Progenitor cell of endocrine pancreas (in vitro differentiated cells): ENCODE results near the gene ACOX3. TPM values are rescaled to one million over a fixed set of nuclear protein-coding genes. Genes with fewer than 3 reads are reported as not detected.
"Not testable (repeated sequence)": the region's sequence is repeated elsewhere in the genome, so short reads cannot be mapped to it uniquely, and the experiment has no call there.

Experiments
- DNase-seq: peaks from one replicate; pipeline ENCODE4 v3.0.0; 2021; ENCODE audit warnings: low spot score; ENCODE audit not compliant: unreplicated experiment
- H3K27ac Mint-ChIP-seq: 2 replicates; pipeline ENCODE4 v1.8.0; 2021; ENCODE audit warnings: mild to moderate bottlenecking, moderate library complexity, mixed read lengths
- H3K27me3 Mint-ChIP-seq: 2 replicates; pipeline ENCODE4 v1.8.0; 2021; ENCODE audit warnings: mixed read lengths
- H3K36me3 Mint-ChIP-seq: 2 replicates; pipeline ENCODE4 v1.8.0; 2022; ENCODE audit warnings: mixed read lengths; ENCODE audit not compliant: insufficient read depth
- H3K4me1 Mint-ChIP-seq: 2 replicates; pipeline ENCODE4 v1.8.0; 2021; ENCODE audit warnings: low read depth, mixed read lengths
- H3K4me3 Mint-ChIP-seq: 2 replicates; pipeline ENCODE4 v1.8.0; 2021; ENCODE audit warnings: low read depth, mild to moderate bottlenecking, moderate library complexity, mixed read lengths
- H3K9me3 Mint-ChIP-seq: 2 replicates; pipeline ENCODE4 v1.8.0; 2021; ENCODE audit warnings: low read depth, mixed read lengths
- total RNA-seq: library from RNA; stranded (reverse); gene quantifications from 2 replicates; pipeline ENCODE4 v1.2.1, GENCODE V29; 2021
- TF ChIP-seq, protein P1 (sequence below): fragments of 200-600 bp; sonication (generic); IDR thresholded peaks from one replicate; pipeline ENCODE4 v1.5.0; 2021; ENCODE audit warnings: antibody characterized with exemption, mild to moderate bottlenecking; ENCODE audit not compliant: unreplicated experiment

The ACOX3 gene
- total RNA-seq, 1 donor from 2014 or later = 22.6 TPM

GRCh38 chr4:8428288-8429097 is 12.0 kb downstream of the ACOX3 start:
- TF ChIP-seq, protein P1, sequence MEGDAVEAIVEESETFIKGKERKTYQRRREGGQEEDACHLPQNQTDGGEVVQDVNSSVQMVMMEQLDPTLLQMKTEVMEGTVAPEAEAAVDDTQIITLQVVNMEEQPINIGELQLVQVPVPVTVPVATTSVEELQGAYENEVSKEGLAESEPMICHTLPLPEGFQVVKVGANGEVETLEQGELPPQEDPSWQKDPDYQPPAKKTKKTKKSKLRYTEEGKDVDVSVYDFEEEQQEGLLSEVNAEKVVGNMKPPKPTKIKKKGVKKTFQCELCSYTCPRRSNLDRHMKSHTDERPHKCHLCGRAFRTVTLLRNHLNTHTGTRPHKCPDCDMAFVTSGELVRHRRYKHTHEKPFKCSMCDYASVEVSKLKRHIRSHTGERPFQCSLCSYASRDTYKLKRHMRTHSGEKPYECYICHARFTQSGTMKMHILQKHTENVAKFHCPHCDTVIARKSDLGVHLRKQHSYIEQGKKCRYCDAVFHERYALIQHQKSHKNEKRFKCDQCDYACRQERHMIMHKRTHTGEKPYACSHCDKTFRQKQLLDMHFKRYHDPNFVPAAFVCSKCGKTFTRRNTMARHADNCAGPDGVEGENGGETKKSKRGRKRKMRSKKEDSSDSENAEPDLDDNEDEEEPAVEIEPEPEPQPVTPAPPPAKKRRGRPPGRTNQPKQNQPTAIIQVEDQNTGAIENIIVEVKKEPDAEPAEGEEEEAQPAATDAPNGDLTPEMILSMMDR = peak; percentile 60
- Mint-ChIP-seq H3K27me3 (no peaks in the 10 kb centered on the region), H3K27ac (peak overlapping the region; percentile 95), H3K4me3 (peak overlapping the region; percentile 90), H3K36me3 (no peaks in the 10 kb centered on the region), H3K9me3 (no peaks in the 10 kb centered on the region), H3K4me1 (peaks cover 17% of the 10 kb centered on the region)
- DNase-seq = peak; percentile 95

DNA sequence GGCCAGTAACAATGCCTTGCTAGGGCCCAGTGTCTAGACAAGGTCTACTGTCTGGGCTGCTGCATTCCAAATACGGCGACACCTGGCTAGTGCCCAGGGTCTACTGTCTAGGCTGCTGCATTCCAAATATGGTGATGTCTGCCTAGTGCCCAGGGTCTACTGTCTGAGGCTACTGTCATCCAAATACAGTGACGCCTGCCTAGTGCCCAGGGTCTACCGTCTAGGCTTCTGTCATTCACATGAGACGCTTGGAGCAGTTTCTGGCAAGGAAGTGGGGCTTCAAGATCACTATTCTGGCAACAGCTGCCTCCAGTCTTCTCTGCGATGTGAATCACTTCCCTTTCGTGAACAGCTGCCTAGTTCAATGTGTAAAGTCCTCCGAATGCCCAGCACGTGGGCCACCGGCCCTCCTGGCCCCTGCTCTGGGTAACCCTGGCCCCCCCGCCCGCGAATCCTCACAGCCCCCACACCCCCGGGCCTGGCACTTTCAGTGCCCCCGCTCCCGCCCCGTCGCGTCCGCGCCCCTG is 12.7 kb downstream of the ACOX3 start:
- no peaks in the 10 kb centered on the region for H3K9me3 Mint-ChIP-seq
- H3K4me3 Mint-ChIP-seq = peak overlapping the region; percentile 90
- H3K36me3 Mint-ChIP-seq = no peaks in the 10 kb centered on the region
- no peak for DNase-seq
- TF ChIP-seq, protein P1 = no peak
- peak overlapping the region; percentile 95 for H3K27ac Mint-ChIP-seq
- no peaks in the 10 kb centered on the region for H3K27me3 Mint-ChIP-seq
- peaks cover 17% of the 10 kb centered on the region for H3K4me1 Mint-ChIP-seq

GRCh38 chr4:8427262-8427661 is 13.3 kb downstream of the ACOX3 start:
- peak overlapping the region; percentile 43 for H3K27ac Mint-ChIP-seq
- DNase-seq = no peak

DNA sequence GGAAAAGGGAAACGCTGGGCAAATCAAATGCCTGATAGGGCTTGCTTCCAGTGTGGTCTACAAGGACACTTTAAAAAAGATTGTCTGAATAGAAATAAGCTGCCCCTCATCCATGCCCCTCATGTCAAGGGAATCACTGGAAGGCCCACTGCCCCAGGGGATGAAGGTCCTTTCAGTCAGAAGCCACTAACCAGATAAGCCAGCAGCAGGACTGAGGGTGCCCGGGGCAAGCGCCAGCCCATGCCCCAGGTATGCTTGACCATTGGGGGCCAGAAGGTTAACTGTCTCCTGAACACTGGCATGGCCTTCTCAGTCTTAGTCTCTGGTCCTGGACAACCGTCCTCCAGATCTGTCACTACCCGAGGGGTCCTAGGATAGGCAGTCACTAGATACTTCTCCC is 17.7 kb downstream of the ACOX3 start:
- no peak for DNase-seq
- H3K36me3 Mint-ChIP-seq = no peaks in the 10 kb centered on the region
- no peak overlapping the region for H3K4me3 Mint-ChIP-seq
- H3K4me1 Mint-ChIP-seq = peaks cover 7% of the 10 kb centered on the region
- H3K27ac Mint-ChIP-seq = no peak overlapping the region
- no peaks in the 10 kb centered on the region for H3K9me3 Mint-ChIP-seq
- H3K27me3 Mint-ChIP-seq = no peaks in the 10 kb centered on the region
- TF ChIP-seq, protein P1 = no peak

More at GRCh38 chr4:8427262-8427661, 13.3 kb downstream of the ACOX3 start:
- TF ChIP-seq, protein P1 = no peak
- H3K27me3 Mint-ChIP-seq = no peaks in the 10 kb centered on the region
- H3K9me3 Mint-ChIP-seq = no peaks in the 10 kb centered on the region
- peak overlapping the region; percentile 90 for H3K4me3 Mint-ChIP-seq
- H3K36me3 Mint-ChIP-seq = no peaks in the 10 kb centered on the region
- H3K4me1 Mint-ChIP-seq = peaks cover 17% of the 10 kb centered on the region

DNA sequence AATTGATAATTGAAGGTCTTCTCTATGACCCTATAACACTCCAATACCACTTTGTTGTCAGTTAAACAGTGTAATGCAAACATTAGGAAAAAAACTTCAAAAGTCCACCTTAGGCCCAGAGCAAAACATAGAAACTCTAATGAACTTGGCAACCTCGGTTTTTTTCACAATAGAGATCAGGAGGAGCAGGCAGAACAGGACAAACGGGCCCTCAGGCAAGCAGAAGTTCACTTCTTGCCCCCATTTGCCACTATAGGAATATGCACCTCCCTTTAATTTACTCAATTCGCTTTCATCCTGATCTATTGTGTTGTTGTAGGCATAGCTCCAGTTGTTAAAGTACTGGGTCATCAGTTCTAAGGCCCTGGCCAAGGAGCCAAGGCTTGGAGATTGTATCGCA is 18.2 kb downstream of the ACOX3 start:
- TF ChIP-seq, protein P1 = no peak
- H3K27ac Mint-ChIP-seq = no peak overlapping the region
- H3K4me3 Mint-ChIP-seq = no peak overlapping the region
- no peaks in the 10 kb centered on the region for H3K9me3 Mint-ChIP-seq
- no peak for DNase-seq
- H3K36me3 Mint-ChIP-seq = no peaks in the 10 kb centered on the region
- peaks cover 4% of the 10 kb centered on the region for H3K4me1 Mint-ChIP-seq
- H3K27me3 Mint-ChIP-seq = no peaks in the 10 kb centered on the region

GRCh38 chr4:8420151-8420550 is 20.4 kb downstream of the ACOX3 start:
- H3K9me3 Mint-ChIP-seq, H3K36me3 Mint-ChIP-seq, H3K27me3 Mint-ChIP-seq, H3K4me3 Mint-ChIP-seq, H3K4me1 Mint-ChIP-seq, H3K27ac Mint-ChIP-seq, DNase-seq: not testable (repeated sequence)
